GM19324 (cell line): ENCODE results near the gene MATN4.

Source experiments
- ATAC-seq: cut with Tn5 transposase; IDR thresholded peaks from one replicate; pipeline ENCODE4 v1.9.1; 2021; ENCODE audit warnings: mild to moderate bottlenecking, moderate library complexity; ENCODE audit not compliant: unreplicated experiment, low FRiP score

The MATN4 gene

GRCh38 chr20:45341579-45341938, 33.5 kb upstream of the MATN4 start:
- no peak for ATAC-seq

DNA sequence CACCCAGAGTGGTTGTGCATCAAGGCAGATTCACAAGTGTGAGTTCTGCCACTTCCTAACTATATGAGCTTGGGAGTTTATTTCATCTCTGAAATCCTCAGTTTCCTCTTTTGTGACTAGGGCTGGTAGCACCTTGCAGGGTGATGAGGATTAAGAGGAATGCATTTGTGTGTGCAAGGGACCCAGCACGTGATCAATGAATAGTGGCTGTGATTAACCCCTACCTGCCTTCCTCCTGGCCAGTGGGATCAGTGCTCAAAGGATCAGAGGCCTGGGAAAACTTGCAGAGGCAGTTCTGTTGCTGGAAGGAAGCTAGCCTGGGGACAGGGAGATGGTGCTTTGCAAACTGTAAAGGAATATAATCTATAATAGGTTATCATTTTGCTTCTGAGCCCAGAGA, 32.9 kb upstream of the MATN4 start:
- no peak for ATAC-seq

DNA sequence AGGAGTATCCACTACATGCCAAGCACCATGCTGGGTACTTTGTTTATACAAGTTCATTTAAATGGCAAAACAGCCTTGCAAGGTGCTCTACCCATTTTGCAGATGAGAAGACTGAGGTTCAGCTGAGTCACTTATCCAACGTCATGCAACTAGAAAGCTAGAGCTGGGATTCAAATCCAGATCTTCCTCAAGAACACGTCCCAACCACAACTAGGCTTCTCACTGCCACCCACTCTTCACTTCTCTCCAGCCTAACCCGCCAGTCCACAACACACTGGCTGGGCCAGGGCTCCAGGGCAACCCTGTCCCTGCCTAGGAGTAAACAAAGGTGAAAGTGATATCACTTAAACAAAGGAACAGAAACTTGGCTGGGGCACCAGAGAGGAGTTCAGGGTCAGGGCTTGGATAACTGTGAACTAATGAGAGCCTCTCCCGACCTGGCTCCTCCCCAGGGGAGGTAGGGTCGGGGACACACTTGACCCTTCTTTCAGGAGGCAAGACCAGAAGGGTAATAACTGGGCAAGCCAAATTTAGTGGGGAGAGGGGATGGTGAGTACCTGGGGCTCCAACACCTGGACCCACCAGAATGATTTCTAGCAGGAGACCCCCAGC, 32.2 kb upstream of the MATN4 start:
- no peak for ATAC-seq

DNA sequence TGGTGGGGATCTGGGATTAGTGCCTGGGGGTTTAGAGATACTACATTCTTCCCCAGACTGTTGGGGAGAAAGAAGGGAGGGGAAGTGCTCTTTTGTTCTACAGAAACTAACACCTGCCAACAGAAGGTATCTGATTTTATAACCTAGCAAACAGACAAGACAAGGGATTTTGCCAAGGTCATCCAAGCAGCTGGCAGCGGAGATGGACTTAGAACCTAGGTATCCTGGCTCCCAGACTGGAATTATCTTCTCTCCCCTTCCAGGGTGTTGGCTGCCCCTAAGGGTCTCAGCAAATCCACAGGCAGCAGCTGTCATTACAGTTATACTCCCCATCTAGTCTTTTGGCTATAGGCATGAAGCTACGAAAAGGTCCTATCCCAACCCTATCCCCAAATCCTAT, 31.7 kb upstream of the MATN4 start:
- ATAC-seq = no peak

DNA sequence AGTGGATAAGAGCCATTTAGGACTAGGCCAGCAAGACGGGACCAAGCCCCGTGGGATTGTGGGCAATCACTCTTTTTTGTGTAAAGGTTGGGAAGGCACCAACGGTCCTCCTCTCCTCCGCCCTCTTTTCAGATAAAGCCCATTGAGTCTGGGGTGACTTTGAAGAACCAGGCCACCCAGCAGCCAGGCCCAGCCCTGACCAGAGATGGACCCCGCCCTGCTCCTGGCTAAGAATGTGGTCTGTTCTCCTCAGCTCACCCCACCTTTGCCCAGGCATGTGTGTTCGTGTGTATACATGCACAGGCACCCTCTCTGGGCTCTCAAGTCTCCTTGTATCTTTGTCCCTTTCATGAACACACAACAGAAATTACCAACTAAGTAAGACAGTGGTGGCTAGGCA, 31.0 kb upstream of the MATN4 start:
- ATAC-seq = no peak

GRCh38 chr20:45338121-45339030, 30.3 kb upstream of the MATN4 start:
- ATAC-seq = no peak

DNA sequence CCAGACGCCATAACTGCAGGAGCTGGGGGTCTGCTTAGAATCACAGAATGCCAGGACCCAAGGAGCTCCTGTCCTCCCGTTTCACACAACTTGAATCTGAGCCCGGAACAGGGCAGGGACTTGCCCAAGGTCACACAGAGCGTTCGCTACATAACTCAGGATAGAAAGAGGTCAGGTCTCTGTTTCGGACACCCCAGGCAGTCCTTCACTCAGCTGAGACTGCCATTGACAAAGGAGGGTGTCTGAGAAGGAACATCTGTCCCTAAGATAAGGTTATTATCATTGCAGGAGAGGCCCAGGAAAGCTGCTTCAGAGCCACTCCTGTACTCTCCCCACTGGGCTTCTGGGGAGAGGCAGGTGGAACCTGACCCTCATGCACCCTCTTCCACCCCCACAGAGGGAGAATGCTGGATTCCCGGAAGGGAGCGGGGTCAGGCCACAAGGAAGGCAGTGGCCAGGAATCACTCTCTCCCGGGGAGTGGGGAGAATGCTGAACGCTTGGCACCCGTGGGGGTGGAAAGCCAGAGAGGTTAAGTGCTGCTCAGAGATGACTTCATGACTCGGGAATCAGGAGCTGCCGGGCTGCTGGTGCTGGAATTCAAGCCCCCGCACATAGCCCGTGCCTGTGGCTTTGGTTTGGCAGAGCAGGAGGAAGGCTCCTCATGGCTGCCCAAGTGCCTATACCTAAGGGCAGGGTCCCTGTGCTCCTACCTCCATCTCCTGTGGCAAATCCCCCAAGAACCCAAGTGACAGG, 29.4 kb upstream of the MATN4 start:
- no peak for ATAC-seq

GRCh38 chr20:45336530-45337366, 28.6 kb upstream of the MATN4 start:
- ATAC-seq = no peak

DNA sequence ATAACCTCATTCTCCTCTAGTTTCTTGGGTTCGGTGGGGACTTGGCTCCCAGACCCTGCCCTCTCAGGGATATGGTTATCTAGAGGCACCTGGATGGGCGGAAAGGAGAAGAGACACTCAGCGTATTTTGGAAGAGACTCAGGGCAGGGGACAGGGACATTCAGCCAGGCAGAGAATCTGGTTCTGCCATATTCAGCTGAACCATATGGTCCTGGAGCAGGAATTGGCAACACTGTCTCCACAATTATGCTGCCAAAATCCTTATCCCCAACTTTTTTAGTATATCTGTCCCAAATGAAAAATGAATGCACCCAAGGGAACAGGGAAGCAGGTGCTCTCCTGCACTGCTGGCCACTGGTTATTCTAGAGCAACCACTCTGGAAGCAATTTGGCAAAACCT, 22.4 kb upstream of the MATN4 start:
- no peak for ATAC-seq

GRCh38 chr20:45329497-45330319, 21.6 kb upstream of the MATN4 start:
- no peak for ATAC-seq

DNA sequence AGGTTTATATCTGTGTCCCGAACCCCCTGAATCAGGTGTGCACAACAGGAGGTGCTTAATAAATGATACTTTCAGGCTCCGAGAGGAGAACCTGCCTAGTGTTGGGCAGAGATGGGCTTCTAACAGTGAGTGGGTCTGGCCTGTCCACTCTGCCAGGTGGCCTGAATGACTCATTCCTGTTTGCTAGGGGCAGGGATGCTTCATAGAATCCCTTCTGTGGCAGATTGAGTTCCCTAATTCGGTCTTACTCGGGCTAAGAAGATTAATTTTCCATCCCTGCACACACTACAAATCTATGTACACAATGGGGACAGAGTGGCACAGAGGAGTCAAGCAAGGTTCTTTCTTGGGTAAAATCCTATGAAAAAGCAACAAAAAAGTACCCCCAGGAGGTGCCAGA, 20.4 kb upstream of the MATN4 start:
- ATAC-seq = no peak

- ATAC-seq = no peak
These were observed 17.3 kb upstream of the MATN4 start for GRCh38 chr20:45325371-45325770.

GRCh38 chr20:45323731-45324130, 15.6 kb upstream of the MATN4 start:
- ATAC-seq = no peak

- ATAC-seq = no peak
These were observed 14.9 kb upstream of the MATN4 start for GRCh38 chr20:45322952-45323383.

- ATAC-seq = no peak
These were observed 13.0 kb upstream of the MATN4 start for GRCh38 chr20:45320948-45321595.

GRCh38 chr20:45318948-45319347, 10.8 kb upstream of the MATN4 start:
- ATAC-seq = no peak

GRCh38 chr20:45318386-45318939, 10.4 kb upstream of the MATN4 start:
- ATAC-seq = no peak

DNA sequence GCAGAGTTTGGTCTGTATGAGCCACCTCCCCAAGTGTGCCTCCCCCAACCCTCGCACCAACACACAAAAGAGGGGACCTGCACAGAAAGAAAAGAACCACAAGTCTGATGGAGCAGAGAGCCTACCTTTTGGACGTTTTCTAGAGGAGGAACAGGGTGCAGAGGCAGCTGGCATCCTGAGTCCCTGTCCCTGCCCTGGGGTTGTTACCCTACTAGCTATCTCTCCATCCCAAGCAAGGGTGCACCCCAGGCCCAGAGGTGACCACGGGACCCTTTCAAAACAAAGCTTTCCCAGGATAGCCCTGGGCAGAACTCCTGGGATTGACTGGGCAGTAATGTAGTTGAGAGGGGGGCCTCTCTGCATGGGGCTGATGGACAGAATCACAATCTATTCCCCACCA, 9.7 kb upstream of the MATN4 start:
- ATAC-seq = no peak
